MG63 (cell line): ENCODE results near the gene PLXDC1. TPM values are rescaled to one million over a fixed set of nuclear protein-coding genes. Genes with fewer than 3 reads are reported as not detected.

Experiments
- total RNA-seq: library from RNA; depleted of rRNA; stranded (reverse); fragments of >200 nt; shearing (Covaris generic); gene quantifications from 2 replicates; pipeline ENCODE4 v1.2.3, GENCODE V29; 2014; ENCODE audit warnings: low replicate concordance; rRNA removed

PLXDC1 gene
- total RNA-seq, 1 experiment from 2014 or later: not detected

Other genes with a start within 250 kb of the PLXDC1 start
- not detected in 2 replicates for gene FBXO47, start 184.2 kb downstream of the PLXDC1 start, total RNA-seq
- not detected in 2 replicates for gene ARL5C, start 14.5 kb upstream of the PLXDC1 start, total RNA-seq
- 2.2 and 2.4 TPM in 2 replicates for gene CACNB1, start 46.0 kb upstream of the PLXDC1 start, total RNA-seq
- gene RPL19, start 48.6 kb upstream of the PLXDC1 start, total RNA-seq: 4,123 and 4,721 TPM in 2 replicates
- gene STAC2, start 74.3 kb upstream of the PLXDC1 start, total RNA-seq: not detected in 2 replicates
- gene FBXL20, start 250.0 kb upstream of the PLXDC1 start, total RNA-seq: 12.3 and 31.8 TPM in 2 replicates